Activated T-helper 17 cell treated with anti-CD3 and anti-CD28 coated beads, Interleukin-2, amount 50 U/mL, for 72 hours (primary cell): ENCODE data around the gene KCTD19. TPM values are rescaled to one million over a fixed set of nuclear protein-coding genes. Genes with fewer than 3 reads are reported as not detected.

Experiments used
- ATAC-seq: fragments of 150-1000 bp; cut with Tn5 transposase; replicated peaks from 2 replicates; pipeline ENCODE4 v1.10.0; 2021; ENCODE audit warnings: mild to moderate bottlenecking, moderate library complexity
- H3K27ac Mint-ChIP-seq: one replicate; pipeline ENCODE4 v1.8.0; 2022; ENCODE audit warnings: mixed read lengths
- H3K27me3 Mint-ChIP-seq: one replicate; pipeline ENCODE4 v1.8.0; 2022; ENCODE audit warnings: mixed read lengths
- H3K36me3 Mint-ChIP-seq: one replicate; pipeline ENCODE4 v1.8.0; 2022; ENCODE audit warnings: low read depth, mild to moderate bottlenecking, mixed read lengths
- H3K4me1 Mint-ChIP-seq: one replicate; pipeline ENCODE4 v1.8.0; 2022; ENCODE audit warnings: mixed read lengths
- H3K4me3 Mint-ChIP-seq: one replicate; pipeline ENCODE4 v1.8.0; 2022; ENCODE audit warnings: mild to moderate bottlenecking, mixed read lengths
- H3K9me3 Mint-ChIP-seq: one replicate; pipeline ENCODE4 v1.8.0; 2022; ENCODE audit warnings: mixed read lengths
- total RNA-seq, 2 donors: library from RNA; stranded (reverse); gene quantifications; one replicate each; pipeline ENCODE4 v1.2.3, GENCODE V29; 2022

KCTD19 gene
- total RNA-seq, 2 donors from 2014 or later, result 0.50 to 4.4 TPM

DNA sequence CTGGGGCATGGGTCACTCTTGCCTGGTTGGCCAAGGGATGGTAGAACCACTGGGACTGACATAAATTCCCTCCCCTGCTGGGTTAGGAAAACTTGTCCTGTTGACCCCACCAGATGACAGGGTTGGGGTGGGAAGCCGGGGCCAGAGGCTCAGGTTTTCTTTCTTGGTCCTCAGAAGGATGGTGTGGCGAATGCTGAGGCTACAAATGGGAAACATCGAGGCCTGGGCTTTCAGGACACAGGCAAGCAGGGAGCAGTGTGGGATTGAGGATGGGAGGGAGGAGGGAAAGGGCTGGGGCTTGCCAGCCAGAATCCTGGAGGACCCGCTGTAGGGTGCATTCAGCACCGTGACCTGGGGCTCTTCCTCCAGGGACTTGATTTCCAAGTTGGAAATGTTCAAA, 61.7 kb downstream of the KCTD19 start:
- peaks cover 13% of the 10 kb centered on the region for H3K27me3 Mint-ChIP-seq
- H3K36me3 Mint-ChIP-seq, result no peaks in the 10 kb centered on the region
- no peak overlapping the region for H3K27ac Mint-ChIP-seq
- H3K4me3 Mint-ChIP-seq, result no peak overlapping the region
- ATAC-seq, result no peak
- no peaks in the 10 kb centered on the region for H3K9me3 Mint-ChIP-seq
- no peaks in the 10 kb centered on the region for H3K4me1 Mint-ChIP-seq

DNA sequence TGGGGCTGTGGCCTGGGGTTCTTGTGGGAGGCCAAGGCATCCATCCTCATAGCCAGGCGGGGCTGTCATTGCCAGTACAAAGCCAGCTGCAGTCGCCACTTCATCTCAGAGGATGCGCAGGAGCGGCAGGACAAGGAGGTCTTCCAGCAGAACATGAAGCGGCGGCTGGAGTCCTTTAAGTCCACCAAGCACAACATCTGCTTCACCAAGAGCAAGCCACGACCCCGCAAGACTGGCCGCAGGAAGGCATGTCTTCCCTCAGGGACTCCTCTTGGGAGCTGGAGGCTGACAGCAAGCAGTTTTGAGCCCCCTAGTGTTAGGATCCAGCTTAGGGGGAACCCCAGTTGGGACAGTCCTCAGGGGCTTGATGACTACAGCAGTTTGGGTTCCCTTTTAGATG, 62.3 kb downstream of the KCTD19 start:
- H3K4me3 Mint-ChIP-seq, result no peak overlapping the region
- H3K27me3 Mint-ChIP-seq, result peaks cover 13% of the 10 kb centered on the region
- H3K9me3 Mint-ChIP-seq, result no peaks in the 10 kb centered on the region
- no peaks in the 10 kb centered on the region for H3K36me3 Mint-ChIP-seq
- H3K4me1 Mint-ChIP-seq, result no peaks in the 10 kb centered on the region
- no peak overlapping the region for H3K27ac Mint-ChIP-seq
- no peak for ATAC-seq

DNA sequence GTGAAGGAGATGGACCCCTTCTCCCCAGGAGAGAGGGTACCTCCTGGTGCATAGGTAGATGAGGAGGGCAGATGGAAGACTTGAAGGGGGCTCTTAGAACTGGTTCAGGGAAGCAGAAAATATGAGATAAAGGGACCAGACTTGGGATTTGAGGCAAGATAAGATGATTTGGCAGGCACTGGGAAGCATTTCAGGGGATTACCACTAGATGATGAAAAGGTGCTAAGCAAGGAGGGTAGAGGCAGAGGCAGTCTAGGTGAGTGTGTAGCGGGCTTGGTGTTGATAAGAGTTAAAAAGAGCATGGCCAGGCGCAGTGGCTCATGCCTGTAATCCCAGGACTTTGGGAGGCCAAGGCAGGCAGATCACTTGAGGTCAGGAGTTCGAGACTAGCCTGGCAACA, 63.3 kb downstream of the KCTD19 start:
- Mint-ChIP-seq H3K36me3 (no peaks in the 10 kb centered on the region), H3K27me3 (peaks cover 13% of the 10 kb centered on the region), H3K9me3 (no peaks in the 10 kb centered on the region), H3K4me1 (no peaks in the 10 kb centered on the region), H3K27ac (no peak overlapping the region), H3K4me3 (no peak overlapping the region)
- no peak for ATAC-seq

DNA sequence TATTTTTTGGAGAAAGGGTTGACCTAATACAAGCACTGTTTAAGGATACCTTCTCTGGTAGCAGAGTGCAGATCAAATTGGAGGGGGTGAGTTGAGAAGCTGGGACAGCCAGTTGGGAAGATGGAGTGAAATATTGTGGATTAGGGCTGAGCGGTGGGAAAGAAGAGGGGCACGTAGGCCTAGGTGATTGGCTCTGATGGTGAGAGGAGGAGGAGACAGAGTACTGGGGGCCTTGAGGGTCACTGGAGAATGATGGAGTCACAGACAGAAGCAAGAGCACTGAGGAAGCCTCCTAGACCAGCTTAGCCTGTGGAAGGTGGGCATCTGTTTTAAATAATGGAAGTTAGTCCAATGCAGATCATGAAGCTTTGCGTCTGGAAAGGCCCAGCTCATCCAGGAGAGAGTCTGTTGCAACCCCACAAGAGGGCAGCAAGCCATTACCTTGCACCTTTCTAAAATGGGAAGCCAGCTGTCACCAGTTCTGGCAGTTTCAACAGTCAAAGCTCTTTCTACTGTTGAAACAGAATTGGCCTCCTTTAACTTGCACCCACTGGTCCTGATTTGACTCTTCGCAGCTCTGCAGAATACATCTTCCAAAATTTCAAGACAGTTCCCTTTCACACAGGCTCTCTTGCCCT, 66.0 kb downstream of the KCTD19 start:
- Mint-ChIP-seq H3K27ac (peak overlapping the region; percentile 62), H3K36me3 (no peaks in the 10 kb centered on the region), H3K9me3 (no peaks in the 10 kb centered on the region), H3K4me1 (no peaks in the 10 kb centered on the region), H3K4me3 (no peak overlapping the region), H3K27me3 (peaks cover 16% of the 10 kb centered on the region)
- ATAC-seq, result peak; percentile 71

DNA sequence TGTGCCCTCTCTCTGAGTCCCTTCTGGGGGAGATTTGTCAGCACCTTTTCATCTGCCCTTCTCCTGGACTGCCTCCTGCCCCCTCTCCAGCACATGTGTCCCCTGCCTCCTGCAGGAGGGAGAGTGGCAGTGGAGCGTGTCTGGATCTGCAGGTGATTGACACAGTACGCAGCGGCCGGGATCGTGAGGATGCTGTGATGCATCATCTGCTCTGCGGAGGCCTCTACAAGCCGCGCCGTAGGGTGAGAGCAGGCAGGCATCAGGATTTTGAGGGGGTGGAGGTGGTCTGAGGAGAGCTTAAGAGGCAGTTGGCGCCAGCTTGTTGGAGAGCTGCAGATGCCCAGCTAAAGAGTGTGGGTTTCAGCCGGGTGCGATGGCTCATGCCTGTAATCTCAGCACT, 66.8 kb downstream of the KCTD19 start:
- no peak for ATAC-seq
- H3K9me3 Mint-ChIP-seq, result no peaks in the 10 kb centered on the region
- H3K36me3 Mint-ChIP-seq, result no peaks in the 10 kb centered on the region
- H3K4me3 Mint-ChIP-seq, result no peak overlapping the region
- peaks cover 16% of the 10 kb centered on the region for H3K27me3 Mint-ChIP-seq
- H3K27ac Mint-ChIP-seq, result no peak overlapping the region
- no peaks in the 10 kb centered on the region for H3K4me1 Mint-ChIP-seq

DNA sequence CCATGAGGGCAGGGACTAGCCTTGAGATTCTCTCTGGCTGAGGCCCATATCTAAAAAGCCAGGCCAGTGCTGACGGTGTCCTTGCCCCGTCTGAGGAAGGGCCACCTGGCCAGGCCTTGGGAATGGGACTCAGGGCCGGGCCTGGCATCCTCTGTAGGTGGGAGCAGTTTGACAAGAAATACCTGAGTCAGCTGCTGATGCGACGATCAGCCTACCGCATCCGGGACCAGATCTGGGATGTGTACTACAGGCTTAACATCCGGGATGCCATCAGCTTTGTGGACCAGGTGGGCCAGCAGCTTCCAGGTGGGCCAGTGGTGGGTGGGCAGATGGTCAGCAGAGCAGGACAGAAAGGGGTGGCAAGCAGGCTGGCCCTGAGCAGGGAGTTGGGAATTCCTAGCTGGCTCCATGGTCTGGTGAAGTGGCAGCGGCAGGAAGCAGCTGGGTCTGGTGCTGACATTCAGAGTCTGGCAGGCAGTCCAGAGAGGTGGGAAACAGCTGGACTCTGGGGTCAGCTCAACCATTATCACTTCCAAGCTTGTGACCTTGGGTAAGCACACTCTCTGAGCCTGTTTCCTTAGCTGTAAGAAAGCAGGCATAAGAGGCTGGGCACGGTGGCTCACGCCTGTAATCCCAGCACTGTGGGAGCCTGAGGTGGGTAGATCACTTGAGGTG, 68.2 kb downstream of the KCTD19 start:
- no peaks in the 10 kb centered on the region for H3K4me1 Mint-ChIP-seq
- H3K36me3 Mint-ChIP-seq, result no peaks in the 10 kb centered on the region
- H3K27me3 Mint-ChIP-seq, result peaks cover 11% of the 10 kb centered on the region
- H3K27ac Mint-ChIP-seq, result no peak overlapping the region
- ATAC-seq, result no peak
- no peaks in the 10 kb centered on the region for H3K9me3 Mint-ChIP-seq
- no peak overlapping the region for H3K4me3 Mint-ChIP-seq

DNA sequence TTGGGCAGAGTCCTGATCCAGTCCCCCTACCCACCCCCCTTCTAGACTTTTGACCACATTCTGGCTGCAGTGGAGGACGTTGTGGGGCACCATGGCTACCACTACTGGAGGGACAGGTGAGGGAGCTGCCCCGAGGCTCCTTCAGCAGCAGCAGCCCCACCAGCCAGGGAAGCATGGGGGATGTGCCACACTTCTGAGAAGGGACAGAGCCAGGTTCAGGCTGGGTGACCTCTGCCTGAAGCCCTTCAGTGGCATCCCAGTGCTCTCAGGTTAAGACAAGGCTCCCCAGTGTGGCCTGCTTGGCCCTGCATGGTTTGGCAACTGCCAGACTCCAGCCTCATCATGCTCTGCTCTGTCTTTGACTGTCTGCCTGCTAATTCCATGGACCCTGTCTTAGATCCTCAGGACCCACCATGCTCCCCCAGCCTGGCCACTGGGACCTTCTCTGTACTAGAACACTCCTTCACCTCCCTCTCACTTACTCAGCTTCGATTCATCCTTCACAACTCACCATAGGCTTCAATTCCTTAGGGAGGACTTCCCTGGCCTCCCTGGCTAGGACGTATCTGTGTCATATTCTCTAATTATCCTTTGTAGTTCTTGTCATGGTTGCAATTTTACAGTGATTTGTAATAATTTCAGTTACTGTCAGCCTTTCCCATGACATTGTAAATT, 68.9 kb downstream of the KCTD19 start:
- H3K27me3 Mint-ChIP-seq, result peaks cover 5% of the 10 kb centered on the region
- H3K4me3 Mint-ChIP-seq, result no peak overlapping the region
- H3K36me3 Mint-ChIP-seq, result no peaks in the 10 kb centered on the region
- no peaks in the 10 kb centered on the region for H3K4me1 Mint-ChIP-seq
- no peaks in the 10 kb centered on the region for H3K9me3 Mint-ChIP-seq
- no peak for ATAC-seq
- H3K27ac Mint-ChIP-seq, result no peak overlapping the region

DNA sequence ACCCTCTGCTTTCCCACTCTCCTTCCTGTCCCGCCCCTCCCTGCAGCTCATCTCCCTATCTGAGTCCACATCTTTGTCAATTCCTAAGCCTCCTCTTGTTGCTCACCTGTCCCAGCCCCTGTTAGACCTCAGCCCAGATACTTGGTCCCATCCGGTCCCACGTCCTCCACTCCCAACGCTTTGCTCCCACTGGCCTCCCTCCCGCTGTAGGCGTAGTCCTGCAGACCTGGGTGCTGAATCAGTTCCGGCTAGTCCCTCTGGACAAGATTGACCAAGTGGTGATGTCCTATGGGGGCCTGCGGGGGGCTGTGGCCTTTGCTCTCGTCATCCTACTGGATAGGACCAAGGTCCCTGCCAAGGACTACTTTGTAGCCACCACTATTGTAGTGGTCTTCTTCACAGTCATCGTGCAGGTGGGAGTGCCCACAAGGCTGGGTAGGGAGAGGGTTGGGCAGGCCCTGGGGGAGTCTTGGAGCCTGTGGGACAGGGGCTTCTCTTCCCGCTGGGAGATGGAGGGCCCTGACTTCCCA, 69.8 kb downstream of the KCTD19 start:
- no peak for ATAC-seq
- H3K36me3 Mint-ChIP-seq, result no peaks in the 10 kb centered on the region
- H3K27me3 Mint-ChIP-seq, result peaks cover 4% of the 10 kb centered on the region
- H3K4me1 Mint-ChIP-seq, result no peaks in the 10 kb centered on the region
- H3K4me3 Mint-ChIP-seq, result no peak overlapping the region
- H3K9me3 Mint-ChIP-seq, result no peaks in the 10 kb centered on the region
- no peak overlapping the region for H3K27ac Mint-ChIP-seq

DNA sequence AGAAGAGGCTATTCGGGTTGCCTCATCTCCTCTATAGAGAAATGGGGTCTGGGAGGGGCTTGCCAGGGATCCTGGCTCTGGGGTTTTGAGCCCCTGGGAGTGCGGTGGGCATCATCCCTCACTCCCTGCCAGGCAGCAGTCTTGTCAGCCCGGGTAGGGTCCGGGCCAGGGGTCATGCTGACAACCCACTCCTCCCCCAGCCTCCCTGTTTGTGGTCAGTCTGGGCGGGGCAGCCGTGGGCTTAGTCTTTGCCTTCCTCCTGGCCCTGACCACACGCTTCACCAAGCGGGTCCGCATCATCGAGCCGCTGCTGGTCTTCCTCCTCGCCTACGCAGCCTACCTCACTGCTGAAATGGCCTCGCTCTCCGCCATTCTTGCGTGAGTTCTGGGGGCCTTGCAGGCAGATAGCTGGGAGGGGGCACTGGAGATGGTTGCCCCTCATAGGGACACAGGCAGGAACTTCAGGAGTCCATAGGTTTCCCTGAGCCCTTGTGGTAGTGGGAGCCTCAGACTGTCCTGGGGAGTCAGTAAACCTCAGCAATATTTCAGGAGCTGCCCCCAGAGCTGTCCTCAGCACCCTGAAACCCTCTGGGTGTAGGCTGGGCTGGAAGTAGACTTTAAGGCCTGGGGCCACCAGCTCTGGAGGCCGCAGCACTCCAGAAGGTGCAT, 70.9 kb downstream of the KCTD19 start:
- Mint-ChIP-seq H3K4me3 (no peak overlapping the region), H3K36me3 (no peaks in the 10 kb centered on the region), H3K9me3 (no peaks in the 10 kb centered on the region), H3K27ac (no peak overlapping the region), H3K4me1 (no peaks in the 10 kb centered on the region), H3K27me3 (peaks cover 4% of the 10 kb centered on the region)
- ATAC-seq, result no peak

DNA sequence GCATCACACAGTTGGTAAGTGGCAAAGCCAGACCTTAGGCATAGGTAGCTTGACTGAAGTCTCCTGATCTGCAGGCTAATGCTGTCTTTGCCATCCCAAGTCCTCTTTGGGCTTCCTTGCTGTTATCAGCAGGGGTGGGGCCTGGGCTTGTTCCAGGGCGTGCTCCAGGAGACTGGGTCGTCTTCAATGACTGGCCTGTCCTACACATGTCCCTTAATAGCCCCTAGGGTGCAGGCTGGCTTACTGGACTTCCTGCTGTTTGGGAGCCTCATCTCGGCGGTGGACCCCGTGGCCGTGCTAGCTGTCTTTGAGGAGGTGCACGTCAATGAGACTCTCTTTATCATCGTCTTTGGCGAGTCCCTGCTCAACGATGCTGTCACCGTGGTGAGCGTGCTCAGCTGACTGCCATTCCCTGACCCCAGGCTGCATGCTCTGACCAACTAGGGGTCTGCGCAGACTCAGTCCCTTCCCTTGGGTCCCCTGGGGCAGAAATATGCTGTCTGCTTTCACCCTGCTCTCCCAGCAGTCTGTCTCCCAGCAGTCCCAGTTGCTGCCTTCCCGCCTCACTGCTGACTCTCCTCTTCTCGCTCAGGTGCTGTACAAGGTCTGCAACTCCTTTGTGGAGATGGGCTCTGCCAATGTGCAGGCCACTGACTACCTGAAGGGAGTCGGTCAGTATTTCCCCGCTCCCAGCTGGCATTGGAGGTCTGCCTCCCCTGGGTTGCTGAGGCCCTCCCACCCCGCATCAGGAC, 71.6 kb downstream of the KCTD19 start:
- Mint-ChIP-seq H3K9me3 (no peaks in the 10 kb centered on the region), H3K4me1 (peaks cover 1% of the 10 kb centered on the region), H3K36me3 (no peaks in the 10 kb centered on the region), H3K27ac (no peak overlapping the region), H3K27me3 (peaks cover 4% of the 10 kb centered on the region), H3K4me3 (no peak overlapping the region)
- no peak for ATAC-seq

DNA sequence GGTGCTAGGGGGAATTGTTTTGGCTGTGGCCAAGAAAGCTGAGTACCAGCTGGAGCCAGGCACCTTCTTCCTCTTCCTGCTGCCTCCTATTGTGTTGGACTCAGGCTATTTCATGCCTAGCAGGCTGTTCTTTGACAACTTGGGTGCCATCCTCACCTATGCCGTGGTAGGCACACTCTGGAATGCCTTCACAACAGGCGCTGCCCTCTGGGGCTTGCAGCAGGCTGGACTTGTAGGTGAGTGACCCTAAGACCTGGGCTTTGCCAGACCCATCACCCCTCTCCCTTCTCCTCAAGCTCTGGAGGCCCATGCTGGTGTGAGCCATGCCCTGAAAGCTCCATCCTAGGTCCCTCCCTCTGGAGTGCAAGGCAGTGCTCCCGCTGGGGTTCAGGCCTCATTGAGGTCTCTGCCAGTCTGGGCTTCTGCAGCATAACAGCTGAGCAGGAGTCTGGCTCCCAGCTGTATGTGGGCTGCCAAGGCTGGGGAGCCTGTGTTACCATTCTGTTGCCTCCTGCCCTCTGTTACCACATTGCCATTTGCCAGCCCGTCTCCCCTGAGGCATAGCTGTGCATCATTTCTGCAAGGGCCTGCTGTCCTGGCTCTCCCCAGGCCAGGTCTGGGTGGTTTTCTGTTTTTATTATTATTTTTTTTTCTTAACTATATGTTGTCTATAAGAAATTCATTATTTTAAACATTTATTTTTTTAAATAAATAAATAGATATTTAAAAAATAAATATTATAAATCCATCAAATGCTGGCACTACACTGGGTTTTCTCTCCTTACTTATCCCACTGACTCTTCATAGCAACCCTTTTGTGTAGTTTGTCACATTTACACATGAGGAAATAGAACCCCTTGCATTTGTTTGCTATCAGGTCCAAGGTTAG, 73.7 kb downstream of the KCTD19 start:
- Mint-ChIP-seq H3K4me3 (no peak overlapping the region), H3K9me3 (no peaks in the 10 kb centered on the region), H3K27me3 (peaks cover 5% of the 10 kb centered on the region), H3K4me1 (peaks cover 14% of the 10 kb centered on the region), H3K36me3 (peaks cover under 1% of the 10 kb centered on the region), H3K27ac (no peak overlapping the region)
- no peak for ATAC-seq

DNA sequence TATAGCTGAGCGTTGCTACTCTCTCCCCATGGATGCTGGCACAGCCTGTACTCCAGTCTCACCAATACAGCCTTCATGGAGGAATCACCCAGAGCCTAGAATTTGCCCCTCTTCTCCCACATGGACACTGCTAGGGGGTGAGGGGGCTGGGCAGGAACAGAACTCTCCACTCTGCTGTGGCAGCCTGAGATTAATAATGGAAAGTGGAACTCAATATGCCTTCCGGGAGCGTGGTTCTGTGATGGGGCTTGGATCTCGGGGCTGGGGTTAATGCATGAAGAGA, 76.6 kb downstream of the KCTD19 start:
- H3K36me3 Mint-ChIP-seq, result peaks cover 17% of the 10 kb centered on the region
- peak overlapping the region; percentile 99 for H3K4me3 Mint-ChIP-seq
- H3K9me3 Mint-ChIP-seq, result no peaks in the 10 kb centered on the region
- H3K4me1 Mint-ChIP-seq, result peaks cover 23% of the 10 kb centered on the region
- H3K27ac Mint-ChIP-seq, result no peak overlapping the region
- H3K27me3 Mint-ChIP-seq, result peaks cover 3% of the 10 kb centered on the region
- no peak for ATAC-seq

DNA sequence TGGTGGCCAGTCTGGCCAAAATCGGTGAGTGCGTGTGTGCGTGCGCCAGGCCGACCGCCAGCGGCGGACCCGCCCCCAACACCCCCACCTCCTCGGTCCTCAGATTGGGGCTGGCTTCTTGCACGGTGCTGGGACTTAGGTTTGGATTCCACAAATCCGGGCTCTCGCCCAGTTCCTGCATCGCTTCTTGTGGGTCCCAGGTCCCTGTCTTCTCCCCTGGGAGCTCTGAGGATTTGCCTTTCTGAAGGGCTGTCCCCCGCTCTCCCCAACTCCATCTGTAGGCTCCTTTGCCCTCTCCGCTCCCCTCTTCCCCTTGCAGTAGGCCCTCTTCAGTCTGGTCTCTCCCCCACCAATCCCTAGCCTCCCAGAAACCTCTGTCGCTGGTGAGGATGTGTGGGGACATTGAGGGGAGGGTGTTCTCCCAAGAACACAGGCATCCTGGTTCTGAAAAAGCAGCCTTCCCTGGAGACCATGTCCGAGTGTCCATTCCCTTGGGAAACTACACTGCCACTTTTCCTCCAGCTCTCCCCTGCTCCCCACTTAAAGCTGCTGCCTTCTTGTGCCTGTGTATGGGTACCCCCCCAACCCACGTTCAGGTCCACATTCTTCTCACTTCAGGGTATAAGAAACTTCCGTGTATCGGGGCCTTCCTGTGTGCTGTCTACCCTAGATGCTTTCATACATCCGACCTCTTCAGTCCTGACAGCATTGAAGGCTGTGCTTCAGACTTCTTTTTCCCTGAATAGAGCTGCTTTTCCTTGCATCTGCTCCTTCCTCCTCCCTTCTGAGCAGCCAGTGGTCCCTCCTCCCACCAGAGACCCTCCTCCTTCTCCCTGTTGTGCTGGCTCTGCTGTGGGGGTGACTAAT, 77.1 kb downstream of the KCTD19 start:
- H3K27me3 Mint-ChIP-seq, result peaks cover 3% of the 10 kb centered on the region
- peak overlapping the region; percentile 99 for H3K4me3 Mint-ChIP-seq
- H3K27ac Mint-ChIP-seq, result peak overlapping the region; percentile 94
- peaks cover 28% of the 10 kb centered on the region for H3K4me1 Mint-ChIP-seq
- no peak for ATAC-seq
- H3K36me3 Mint-ChIP-seq, result peaks cover 23% of the 10 kb centered on the region
- H3K9me3 Mint-ChIP-seq, result no peaks in the 10 kb centered on the region
